ENCODE results near the gene SCAPER. TPM values are rescaled to one million over a fixed set of nuclear protein-coding genes. Genes with fewer than 3 reads are reported as not detected.
A peak's percentile ranks its signal among the peaks of the same experiment; 100 is the strongest.

Gene SCAPER
- total and polyA plus RNA-seq, 2 of the 4 experiments (the other 2 are of a cell fraction) = 2.9 to 9.7 TPM

DNA sequence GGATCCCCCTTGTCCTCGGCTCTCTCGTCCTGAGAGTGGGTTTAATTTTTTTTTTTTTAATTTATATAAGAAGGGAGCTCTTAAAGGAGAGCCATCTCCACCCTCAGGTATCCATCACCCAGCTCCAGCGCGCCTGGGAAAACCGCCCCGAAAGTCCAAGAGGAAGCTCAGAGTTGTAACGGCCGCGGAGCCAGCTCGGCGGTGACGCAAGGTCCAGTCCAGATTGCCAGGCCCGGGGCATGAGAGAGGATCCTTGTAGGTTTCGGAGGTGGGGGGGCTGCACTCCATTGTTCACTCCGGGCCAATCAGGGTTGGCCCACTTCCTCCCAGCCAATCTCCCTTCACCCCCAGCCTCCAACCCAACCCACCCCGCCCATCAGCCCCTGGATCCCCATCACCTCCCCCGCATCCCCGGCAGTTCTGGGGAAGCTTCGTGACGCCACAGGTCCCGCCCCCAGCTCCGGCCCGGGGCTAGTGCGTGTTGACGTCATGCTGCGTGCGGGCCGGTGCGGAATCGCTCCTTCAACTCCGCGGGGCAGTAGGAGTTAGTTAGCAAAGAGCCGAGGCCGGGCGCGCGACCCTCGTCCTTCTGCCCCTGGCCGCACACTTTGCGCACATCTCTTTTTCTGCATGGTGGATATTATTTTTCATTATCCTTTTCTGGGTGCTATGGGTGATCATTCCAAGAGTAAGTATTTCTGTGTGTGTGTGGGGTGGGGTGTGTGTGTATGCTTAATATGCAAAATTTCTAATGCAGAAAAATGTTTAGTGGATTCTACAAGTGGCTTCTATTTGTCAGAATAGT, 568.7 kb downstream of the SCAPER start, which contains the start of gene ISL2 (continued):
- TF ChIP-seq BHLHE40 (IDR thresholded peaks at IDR 0.05; ENCODE audit: low read depth, low read length) (no peak), CEBPB (IDR thresholded peaks at IDR 0.05; ENCODE audit: low read depth, low read length) (peak; percentile 94)
